Activated CD8-positive, alpha-beta T cell treated with anti-CD3 and anti-CD28 coated beads for 36 hours (primary cell): ENCODE measurements around the gene AFF2. TPM values are rescaled to one million over a fixed set of nuclear protein-coding genes. Genes with fewer than 3 reads are reported as not detected.
A peak's percentile ranks its signal among the peaks of the same experiment; 100 is the strongest.

Source experiments
- ATAC-seq: fragments of 200-7000 bp; cut with Tn5 transposase; one replicate; pipeline ENCODE4 v1.10.0; 2021; ENCODE audit warnings: mild to moderate bottlenecking, moderate library complexity
- CTCF ChIA-PET: fragments of 350-600 bp; sonication (Branson Sonifier 250); formaldehyde crosslinking; loops from one replicate; lab custom pipeline; 2021; ENCODE audit warnings: antibody characterized with exemption; lab: Charles Lee
- POLR2A ChIA-PET: fragments of 350-600 bp; sonication (Branson Sonifier 250); formaldehyde crosslinking; loops from one replicate; lab custom pipeline; 2021; ENCODE audit warnings: antibody characterized with exemption; lab: Charles Lee
- DNase-seq: peaks from one replicate; pipeline ENCODE4 v3.0.0-alpha.2; 2020
- H3K27ac Mint-ChIP-seq: one replicate; pipeline ENCODE4 v1.8.0; 2021; ENCODE audit warnings: mild to moderate bottlenecking, mixed read lengths
- H3K27me3 Mint-ChIP-seq: one replicate; pipeline ENCODE4 v1.8.0; 2021; ENCODE audit warnings: mixed read lengths
- H3K36me3 Mint-ChIP-seq: one replicate; pipeline ENCODE4 v1.8.0; 2021; ENCODE audit warnings: low read depth, mixed read lengths
- H3K4me1 Mint-ChIP-seq: one replicate; pipeline ENCODE4 v1.8.0; 2021; ENCODE audit warnings: low read depth, mixed read lengths
- H3K4me3 Mint-ChIP-seq: one replicate; pipeline ENCODE4 v1.8.0; 2021; ENCODE audit warnings: mild to moderate bottlenecking, moderate library complexity, mixed read lengths
- H3K9me3 Mint-ChIP-seq: one replicate; pipeline ENCODE4 v1.8.0; 2021; ENCODE audit warnings: mixed read lengths
- intact Hi-C: fragments of 100-400 bp; cut with micrococcal nuclease; formaldehyde crosslinking; loops from one replicate; pipeline ENCODE4 v1.10.0; 2022
- total RNA-seq, 2 experiments: library from RNA; stranded (reverse); gene quantifications; one replicate each; pipeline ENCODE4 v1.2.3, GENCODE V29; 2021
- TF ChIP-seq, protein P1 (sequence below): fragments of 200-600 bp; IDR thresholded peaks from one replicate; pipeline ENCODE4 v1.8.0; 2022; ENCODE audit warnings: antibody characterized with exemption, mild to moderate bottlenecking

Gene AFF2
- total RNA-seq, 2 experiments from 2014 or later = 1.3 to 1.7 TPM

DNA sequence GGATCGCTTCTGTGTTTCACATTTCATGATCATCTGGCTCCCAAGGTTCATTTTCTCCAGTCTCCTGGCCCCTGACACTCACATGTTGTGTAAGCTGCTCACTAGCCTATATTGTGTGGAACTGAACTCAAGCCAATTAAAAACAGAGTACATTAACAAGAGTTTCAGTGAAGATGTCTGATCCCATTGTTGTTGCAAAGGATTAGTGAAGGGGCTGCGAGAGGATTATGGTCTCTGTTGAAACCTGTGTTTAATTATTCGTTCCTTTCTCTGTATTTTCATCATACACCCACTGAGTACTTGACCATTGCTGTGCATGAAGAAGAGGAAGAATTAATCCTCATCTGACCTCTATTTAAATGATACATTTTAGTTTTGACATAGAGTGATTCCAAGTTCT, 54.7 kb downstream of the AFF2 start:
- H3K36me3 Mint-ChIP-seq = no peaks in the 10 kb centered on the region
- ChIA-PET POLR2A (no interaction called here), CTCF (no interaction called here)
- H3K27me3 Mint-ChIP-seq = peaks cover 1% of the 10 kb centered on the region
- no peak overlapping the region for H3K27ac Mint-ChIP-seq
- intact Hi-C loops = no loop called here
- TF ChIP-seq, protein P1, sequence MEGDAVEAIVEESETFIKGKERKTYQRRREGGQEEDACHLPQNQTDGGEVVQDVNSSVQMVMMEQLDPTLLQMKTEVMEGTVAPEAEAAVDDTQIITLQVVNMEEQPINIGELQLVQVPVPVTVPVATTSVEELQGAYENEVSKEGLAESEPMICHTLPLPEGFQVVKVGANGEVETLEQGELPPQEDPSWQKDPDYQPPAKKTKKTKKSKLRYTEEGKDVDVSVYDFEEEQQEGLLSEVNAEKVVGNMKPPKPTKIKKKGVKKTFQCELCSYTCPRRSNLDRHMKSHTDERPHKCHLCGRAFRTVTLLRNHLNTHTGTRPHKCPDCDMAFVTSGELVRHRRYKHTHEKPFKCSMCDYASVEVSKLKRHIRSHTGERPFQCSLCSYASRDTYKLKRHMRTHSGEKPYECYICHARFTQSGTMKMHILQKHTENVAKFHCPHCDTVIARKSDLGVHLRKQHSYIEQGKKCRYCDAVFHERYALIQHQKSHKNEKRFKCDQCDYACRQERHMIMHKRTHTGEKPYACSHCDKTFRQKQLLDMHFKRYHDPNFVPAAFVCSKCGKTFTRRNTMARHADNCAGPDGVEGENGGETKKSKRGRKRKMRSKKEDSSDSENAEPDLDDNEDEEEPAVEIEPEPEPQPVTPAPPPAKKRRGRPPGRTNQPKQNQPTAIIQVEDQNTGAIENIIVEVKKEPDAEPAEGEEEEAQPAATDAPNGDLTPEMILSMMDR = no peak
- H3K4me1 Mint-ChIP-seq = peaks cover 4% of the 10 kb centered on the region
- no peak overlapping the region for H3K4me3 Mint-ChIP-seq
- H3K9me3 Mint-ChIP-seq = no peaks in the 10 kb centered on the region
- DNase-seq (no peak), ATAC-seq (no peak)

DNA sequence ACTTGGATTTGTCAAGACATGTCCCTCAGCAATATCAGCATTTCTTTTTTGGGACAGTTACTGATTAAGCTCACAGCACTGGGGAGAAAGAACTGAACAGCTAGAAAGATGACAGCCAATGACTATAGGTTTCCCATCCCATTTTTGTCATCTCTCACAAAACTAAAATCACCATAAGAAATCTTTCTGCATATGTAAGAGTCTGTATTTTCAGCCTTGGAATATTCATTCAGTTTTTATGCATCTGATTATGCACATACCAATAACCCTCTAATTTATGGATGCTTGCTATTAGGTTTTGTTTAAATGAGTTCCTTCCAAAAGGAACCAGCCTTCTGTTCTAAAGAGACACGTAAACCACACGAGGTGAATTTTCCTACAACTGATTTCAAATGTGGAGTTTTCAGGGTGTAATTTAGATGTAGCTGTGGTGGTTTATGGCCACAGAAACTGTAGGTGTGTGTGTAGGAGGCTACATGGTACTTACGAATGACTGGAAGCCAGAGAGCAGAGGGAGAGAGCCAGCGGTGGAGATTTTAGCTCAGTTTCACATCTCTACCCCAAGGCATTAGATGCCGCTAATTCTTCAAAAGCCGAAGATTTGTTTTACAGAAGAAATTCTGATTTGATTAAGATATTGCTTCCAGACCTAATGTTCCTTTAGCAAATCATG, 55.3 kb downstream of the AFF2 start:
- H3K27me3 Mint-ChIP-seq = peaks cover 1% of the 10 kb centered on the region
- DNase-seq = peak; percentile 2
- no peaks in the 10 kb centered on the region for H3K36me3 Mint-ChIP-seq
- no peaks in the 10 kb centered on the region for H3K9me3 Mint-ChIP-seq
- peaks cover 4% of the 10 kb centered on the region for H3K4me1 Mint-ChIP-seq
- no peak for ATAC-seq
- no peak overlapping the region for H3K27ac Mint-ChIP-seq
- no peak overlapping the region for H3K4me3 Mint-ChIP-seq
- intact Hi-C loops = no loop called here
- ChIA-PET CTCF (no interaction called here), POLR2A (no interaction called here)
- TF ChIP-seq, protein P1 = no peak

DNA sequence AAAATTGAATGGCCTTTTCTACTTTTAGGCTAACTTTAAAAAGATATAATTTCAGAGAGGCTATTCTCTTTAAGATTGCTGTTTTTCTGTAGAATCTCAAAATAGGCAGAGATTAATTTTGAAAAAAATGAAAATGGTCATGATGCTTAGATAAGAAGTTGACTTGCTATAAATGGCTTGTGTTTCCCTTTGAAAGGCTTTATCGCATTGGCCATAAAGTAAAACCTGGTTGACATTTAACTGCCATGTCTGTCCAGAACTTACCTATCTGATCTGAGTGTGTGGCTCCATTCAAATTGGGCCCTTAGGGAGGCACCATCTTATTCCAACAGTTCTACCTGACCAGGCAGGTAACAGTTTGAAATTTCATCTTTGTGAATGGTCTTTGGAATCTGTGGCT, 56.1 kb downstream of the AFF2 start:
- no peaks in the 10 kb centered on the region for H3K9me3 Mint-ChIP-seq
- TF ChIP-seq, protein P1 = no peak
- CTCF ChIA-PET = no interaction called here
- H3K36me3 Mint-ChIP-seq = no peaks in the 10 kb centered on the region
- no peak for ATAC-seq
- H3K27ac Mint-ChIP-seq = no peak overlapping the region
- POLR2A ChIA-PET = no interaction called here
- no peak overlapping the region for H3K4me3 Mint-ChIP-seq
- H3K27me3 Mint-ChIP-seq = peaks cover 1% of the 10 kb centered on the region
- H3K4me1 Mint-ChIP-seq = peaks cover 4% of the 10 kb centered on the region
- no peak for DNase-seq
- intact Hi-C loops = no loop called here

- ATAC-seq (no peak), DNase-seq (no peak)
- H3K36me3 Mint-ChIP-seq = no peaks in the 10 kb centered on the region
- intact Hi-C loops = no loop called here
- TF ChIP-seq, protein P1 = no peak
- H3K4me3 Mint-ChIP-seq = no peak overlapping the region
- H3K4me1 Mint-ChIP-seq = peaks cover 6% of the 10 kb centered on the region
- no peaks in the 10 kb centered on the region for H3K27me3 Mint-ChIP-seq
- ChIA-PET POLR2A (no interaction called here), CTCF (no interaction called here)
- H3K27ac Mint-ChIP-seq = no peak overlapping the region
- no peaks in the 10 kb centered on the region for H3K9me3 Mint-ChIP-seq
Measured at GRCh38 chrX:148562846-148563245, 62.4 kb downstream of the AFF2 start.

DNA sequence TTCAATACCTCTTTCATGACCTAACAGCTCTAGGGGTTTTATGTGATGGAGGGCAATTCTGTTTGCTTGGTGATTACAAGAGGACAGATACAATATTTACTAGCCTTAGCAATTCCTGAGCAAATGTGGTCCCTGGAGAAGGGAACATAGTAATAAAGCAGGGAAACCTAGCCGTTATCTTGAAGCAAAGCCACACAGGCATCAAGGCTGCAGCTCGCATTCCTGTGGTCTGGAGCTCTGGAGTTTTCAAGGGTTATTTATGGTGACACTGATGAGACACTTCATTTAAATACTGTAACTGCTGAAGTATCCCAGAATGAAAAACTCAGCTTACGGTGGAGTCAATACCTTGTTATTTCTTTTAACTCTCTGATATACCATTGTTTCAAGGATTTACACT, 66.8 kb downstream of the AFF2 start:
- no peak for DNase-seq
- Mint-ChIP-seq H3K4me3 (no peak overlapping the region), H3K36me3 (no peaks in the 10 kb centered on the region), H3K9me3 (no peaks in the 10 kb centered on the region), H3K27ac (no peak overlapping the region), H3K27me3 (no peaks in the 10 kb centered on the region), H3K4me1 (peaks cover 6% of the 10 kb centered on the region)
- ChIA-PET POLR2A (no interaction called here), CTCF (no interaction called here)
- TF ChIP-seq, protein P1 = no peak
- intact Hi-C loops = no loop called here
- ATAC-seq = no peak
